Hepatocyte (in vitro differentiated cells): ENCODE results near the gene NOTCH4.

Experiments used
- EZH2 ChIP-seq: fragments of 200-600 bp; sonication (generic); IDR thresholded peaks from 2 replicates; pipeline ENCODE4 v1.6.1; 2016; ENCODE audit warnings: antibody characterized with exemption, mild to moderate bottlenecking, borderline replicate concordance
- EZH2phosphoT487 ChIP-seq: fragments of 200-600 bp; sonication (generic); IDR thresholded peaks from one replicate; pipeline ENCODE4 v1.6.1; 2018; ENCODE audit warnings: antibody characterized with exemption, mild to moderate bottlenecking, low read depth, moderate library complexity; ENCODE audit not compliant: unreplicated experiment, severe bottlenecking
- TF ChIP-seq, protein P1 (sequence below): fragments of 200-600 bp; sonication (generic); IDR thresholded peaks from 2 replicates; pipeline ENCODE4 v1.5.1; 2016; ENCODE audit warnings: antibody characterized with exemption, mild to moderate bottlenecking; ENCODE audit not compliant: poor library complexity

DNA sequence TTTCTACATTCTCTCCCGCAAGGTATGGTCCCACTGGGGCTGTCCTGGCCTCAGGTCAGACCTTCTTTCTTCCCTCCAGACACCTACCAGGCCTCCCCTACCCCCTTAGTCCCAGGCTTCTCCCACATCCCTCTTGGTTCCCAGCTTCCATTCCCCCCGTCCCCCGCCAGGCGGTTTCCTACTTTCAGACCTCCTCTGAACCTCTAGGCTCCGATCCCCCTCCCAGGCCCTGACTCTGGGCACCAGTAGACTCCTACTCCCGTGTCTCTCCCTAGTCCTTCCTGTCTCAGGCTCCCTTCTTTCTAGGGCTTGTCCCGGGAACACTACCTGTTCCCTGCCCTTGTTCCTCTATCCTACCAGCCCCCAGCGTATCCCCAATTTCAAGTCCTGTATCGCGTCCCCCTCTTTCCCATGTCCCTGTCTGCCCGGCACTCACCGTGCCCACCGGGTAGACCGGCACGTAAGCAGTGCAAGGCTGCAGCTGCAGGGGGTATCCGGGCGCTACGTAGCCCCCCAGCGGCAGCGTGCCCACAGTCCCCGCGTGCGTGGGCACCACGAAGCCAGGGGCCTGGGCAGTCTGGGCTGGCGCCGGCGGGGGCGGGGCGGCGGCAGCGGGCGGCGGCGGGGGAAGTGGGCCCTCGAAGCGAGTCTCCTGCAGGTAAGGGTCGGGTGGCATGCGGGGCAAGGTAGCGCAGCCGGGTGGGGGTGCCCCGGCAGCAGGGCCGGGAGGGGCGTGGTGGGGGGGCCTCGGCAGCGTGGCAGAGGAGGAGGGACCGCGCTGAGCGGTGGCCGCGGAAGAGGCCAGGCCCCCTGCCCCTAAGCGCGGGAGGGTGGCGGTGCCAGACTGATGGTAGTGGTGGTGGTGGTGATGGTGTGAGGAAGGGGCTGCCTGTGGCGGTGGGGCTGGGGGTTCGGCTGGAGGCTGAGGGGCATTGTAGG lies 73.7 kb downstream of the NOTCH4 start:
- TF ChIP-seq, protein P1, sequence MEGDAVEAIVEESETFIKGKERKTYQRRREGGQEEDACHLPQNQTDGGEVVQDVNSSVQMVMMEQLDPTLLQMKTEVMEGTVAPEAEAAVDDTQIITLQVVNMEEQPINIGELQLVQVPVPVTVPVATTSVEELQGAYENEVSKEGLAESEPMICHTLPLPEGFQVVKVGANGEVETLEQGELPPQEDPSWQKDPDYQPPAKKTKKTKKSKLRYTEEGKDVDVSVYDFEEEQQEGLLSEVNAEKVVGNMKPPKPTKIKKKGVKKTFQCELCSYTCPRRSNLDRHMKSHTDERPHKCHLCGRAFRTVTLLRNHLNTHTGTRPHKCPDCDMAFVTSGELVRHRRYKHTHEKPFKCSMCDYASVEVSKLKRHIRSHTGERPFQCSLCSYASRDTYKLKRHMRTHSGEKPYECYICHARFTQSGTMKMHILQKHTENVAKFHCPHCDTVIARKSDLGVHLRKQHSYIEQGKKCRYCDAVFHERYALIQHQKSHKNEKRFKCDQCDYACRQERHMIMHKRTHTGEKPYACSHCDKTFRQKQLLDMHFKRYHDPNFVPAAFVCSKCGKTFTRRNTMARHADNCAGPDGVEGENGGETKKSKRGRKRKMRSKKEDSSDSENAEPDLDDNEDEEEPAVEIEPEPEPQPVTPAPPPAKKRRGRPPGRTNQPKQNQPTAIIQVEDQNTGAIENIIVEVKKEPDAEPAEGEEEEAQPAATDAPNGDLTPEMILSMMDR = no peak
- TF ChIP-seq EZH2 = no peak
- no peak for TF ChIP-seq EZH2phosphoT487
